Fibroblast of skin of scalp (primary cell): ENCODE measurements around the gene AQP1.

Experiments
- DNase-seq: peaks from one replicate; pipeline ENCODE4 v3.0.0-alpha.2; 2013

AQP1 gene

GRCh38 chr7:30886608-30887011 lies 25.0 kb upstream of the AQP1 start:
- no peak for DNase-seq

- no peak for DNase-seq
These were observed 24.2 kb upstream of the AQP1 start for GRCh38 chr7:30887464-30887872.

GRCh38 chr7:30888747-30889146 lies 22.9 kb upstream of the AQP1 start:
- DNase-seq: peak; percentile 92

GRCh38 chr7:30890226-30890625 lies 21.4 kb upstream of the AQP1 start:
- DNase-seq: no peak

GRCh38 chr7:30893357-30893756 lies 18.3 kb upstream of the AQP1 start:
- DNase-seq: peak; percentile 77

GRCh38 chr7:30894009-30894408 lies 17.6 kb upstream of the AQP1 start:
- DNase-seq: no peak

- no peak for DNase-seq
These were observed 16.6 kb upstream of the AQP1 start for GRCh38 chr7:30894866-30895605.

- no peak for DNase-seq
These were observed 15.6 kb upstream of the AQP1 start for GRCh38 chr7:30896036-30896435.

GRCh38 chr7:30896783-30897637 lies 14.6 kb upstream of the AQP1 start:
- no peak for DNase-seq

- DNase-seq: no peak
These were observed 13.9 kb upstream of the AQP1 start for GRCh38 chr7:30897770-30898169.

- no peak for DNase-seq
These were observed 13.2 kb upstream of the AQP1 start for GRCh38 chr7:30898411-30898810.

GRCh38 chr7:30899066-30899465 lies 12.6 kb upstream of the AQP1 start:
- no peak for DNase-seq

- DNase-seq: no peak
These were observed 12.0 kb upstream of the AQP1 start for GRCh38 chr7:30899630-30900029.

- no peak for DNase-seq
These were observed 11.6 kb upstream of the AQP1 start for GRCh38 chr7:30900053-30900452.

- no peak for DNase-seq
These were observed 10.8 kb upstream of the AQP1 start for GRCh38 chr7:30900803-30901362.

GRCh38 chr7:30901856-30902255 lies 9.8 kb upstream of the AQP1 start:
- no peak for DNase-seq

- no peak for DNase-seq
These were observed 9.2 kb upstream of the AQP1 start for GRCh38 chr7:30902466-30902865.

- no peak for DNase-seq
These were observed 8.5 kb upstream of the AQP1 start for GRCh38 chr7:30903146-30903545.

- no peak for DNase-seq
These were observed 7.1 kb upstream of the AQP1 start for GRCh38 chr7:30904561-30904960.

- DNase-seq: no peak
These were observed 6.3 kb upstream of the AQP1 start for GRCh38 chr7:30905078-30906012.

GRCh38 chr7:30906014-30906413 lies 5.6 kb upstream of the AQP1 start:
- no peak for DNase-seq

GRCh38 chr7:30906515-30907240 lies 5.0 kb upstream of the AQP1 start:
- DNase-seq: peak; percentile 63
